Cardiac muscle cell (in vitro differentiated cells and primary cell): ENCODE measurements around the gene APIP. TPM values are rescaled to one million over a fixed set of nuclear protein-coding genes. Genes with fewer than 3 reads are reported as not detected.

Experiments used
- DNase-seq, 2 donors: peaks; one replicate each; pipeline versions ENCODE4 v3.0.0 to v3.0.0-alpha.2; 2010 to 2017; ENCODE audit warnings: low read depth in 1 of 2, low spot score in 1 of 2
- H3K27ac ChIP-seq: fragments of 200-600 bp; sonication (generic); 2 replicates; pipeline ENCODE4 v1.5.1; 2016
- H3K27me3 ChIP-seq: fragments of 200-600 bp; sonication (generic); 2 replicates; pipeline ENCODE4 v1.6.0; 2016; ENCODE audit warnings: control low read depth
- H3K36me3 ChIP-seq: fragments of 200-600 bp; sonication (generic); 2 replicates; pipeline ENCODE4 v1.5.1; 2016; ENCODE audit warnings: control low read depth
- H3K4me1 ChIP-seq: fragments of 200-600 bp; sonication (generic); 2 replicates; pipeline ENCODE4 v1.8.1; 2017; ENCODE audit warnings: low read depth, mild to moderate bottlenecking, mixed run types
- H3K4me3 ChIP-seq: fragments of 200-600 bp; sonication (generic); 2 replicates; pipeline ENCODE4 v1.5.1; 2016; ENCODE audit warnings: mild to moderate bottlenecking
- H3K9me3 ChIP-seq: fragments of 200-600 bp; sonication (generic); 2 replicates; pipeline ENCODE4 v1.5.1; 2017; ENCODE audit warnings: low read depth, mild to moderate bottlenecking, control low read depth
- CTCF ChIP-seq: IDR thresholded peaks from 2 replicates; pipeline ENCODE4 v1.5.1; 2012; ENCODE audit warnings: low read depth, mild to moderate bottlenecking, low read length
- polyA plus RNA-seq: library from polyadenylated mRNA; unstranded; fragments of >200 nt; fragmentation: Nextera tagmentation; extraction: Ambion mirVana; gene quantifications from 2 replicates; pipeline ENCODE4 v1.2.1, GENCODE V29; 2016
- total RNA-seq: library from RNA; depleted of rRNA; stranded (reverse); fragments of >200 nt; gene quantifications from 2 replicates; pipeline ENCODE4 v1.2.3, GENCODE V29; 2016

Gene APIP
- total and polyA plus RNA-seq, 2 experiments from 2014 or later, result 18.3 to 29.2 TPM

GRCh38 chr11:34839969-34840368 lies 76.2 kb downstream of the APIP start:
- Histone ChIP-seq H3K9me3 (no peaks in the 10 kb centered on the region), H3K27ac (no peak overlapping the region), H3K36me3 (no peaks in the 10 kb centered on the region), H3K4me1 (no peaks in the 10 kb centered on the region), H3K4me3 (no peak overlapping the region), H3K27me3 (no peaks in the 10 kb centered on the region)
- no peak for DNase-seq
- TF ChIP-seq CTCF, result no peak

- no peak overlapping the region for H3K27ac ChIP-seq
- no peaks in the 10 kb centered on the region for H3K9me3 ChIP-seq
- TF ChIP-seq CTCF, result no peak
- H3K4me1 ChIP-seq, result no peaks in the 10 kb centered on the region
- no peaks in the 10 kb centered on the region for H3K27me3 ChIP-seq
- no peaks in the 10 kb centered on the region for H3K36me3 ChIP-seq
- no peak for DNase-seq
- no peak overlapping the region for H3K4me3 ChIP-seq
Observed at GRCh38 chr11:34836958-34837856, 79.0 kb downstream of the APIP start.

GRCh38 chr11:34833602-34834001 lies 82.6 kb downstream of the APIP start:
- no peak overlapping the region for H3K4me3 ChIP-seq
- no peaks in the 10 kb centered on the region for H3K36me3 ChIP-seq
- DNase-seq, result no peak
- no peak overlapping the region for H3K27ac ChIP-seq
- peaks cover 6% of the 10 kb centered on the region for H3K4me1 ChIP-seq
- TF ChIP-seq CTCF, result no peak
- no peaks in the 10 kb centered on the region for H3K9me3 ChIP-seq
- H3K27me3 ChIP-seq, result no peaks in the 10 kb centered on the region

Other genes with a start within 250 kb of the APIP start
- 48.6 and 69.9 TPM in 2 replicates for gene PDHX, start 239 bp upstream of the APIP start, total RNA-seq
- gene PDHX, start 239 bp upstream of the APIP start, polyA plus RNA-seq, result 87.1 and 106 TPM in 2 replicates
- gene CD44, start 222.8 kb upstream of the APIP start, total RNA-seq, result 11.2 and 41.3 TPM in 2 replicates
- gene CD44, start 222.8 kb upstream of the APIP start, polyA plus RNA-seq, result 8.5 and 32.7 TPM in 2 replicates